GM18858 (cell line): ENCODE measurements around the gene CROCC2.

Experiments
- ATAC-seq: cut with Tn5 transposase; IDR thresholded peaks from one replicate; pipeline ENCODE4 v1.9.1; 2021; ENCODE audit not compliant: unreplicated experiment

Gene CROCC2

GRCh38 chr2:240891492-240892340 lies 14.4 kb upstream of the CROCC2 start:
- ATAC-seq, result no peak

GRCh38 chr2:240892356-240892755 lies 13.8 kb upstream of the CROCC2 start:
- ATAC-seq, result no peak

GRCh38 chr2:240892925-240893324 lies 13.2 kb upstream of the CROCC2 start:
- no peak for ATAC-seq

- no peak for ATAC-seq
Observed at GRCh38 chr2:240893363-240893844, 12.7 kb upstream of the CROCC2 start.

GRCh38 chr2:240894006-240894405 lies 12.1 kb upstream of the CROCC2 start:
- no peak for ATAC-seq

- ATAC-seq, result no peak
Observed at GRCh38 chr2:240894836-240895558, 11.1 kb upstream of the CROCC2 start.

GRCh38 chr2:240895656-240896388 lies 10.3 kb upstream of the CROCC2 start, which contains the start of gene MAB21L4:
MAB21L4 (minus strand) TSS chr2:240896156; CDS start chr2:240895997, 159 bp downstream.
- no peak for ATAC-seq

- no peak for ATAC-seq
Observed at GRCh38 chr2:240896394-240896793, 9.7 kb upstream of the CROCC2 start.

- no peak for ATAC-seq
Observed at GRCh38 chr2:240896871-240897692, 9.1 kb upstream of the CROCC2 start.

GRCh38 chr2:240898108-240898730 lies 7.9 kb upstream of the CROCC2 start:
- no peak for ATAC-seq

- no peak for ATAC-seq
Observed at GRCh38 chr2:240898731-240899467, 7.2 kb upstream of the CROCC2 start.

GRCh38 chr2:240899468-240899865 lies 6.7 kb upstream of the CROCC2 start:
- ATAC-seq, result no peak

GRCh38 chr2:240900141-240900860 lies 5.8 kb upstream of the CROCC2 start:
- no peak for ATAC-seq

- ATAC-seq, result no peak
Observed at GRCh38 chr2:240901986-240902614, 4.0 kb upstream of the CROCC2 start.

- no peak for ATAC-seq
Observed at GRCh38 chr2:240902615-240903041, 3.5 kb upstream of the CROCC2 start.

- no peak for ATAC-seq
Observed at GRCh38 chr2:240903191-240904060, 2.7 kb upstream of the CROCC2 start.
